ENCODE data around the gene ZNF672. TPM values are rescaled to one million over a fixed set of nuclear protein-coding genes. Genes with fewer than 3 reads are reported as not detected.
"Not testable (repeated sequence)": the region's sequence is repeated elsewhere in the genome, so short reads cannot be mapped to it uniquely, and the experiment has no call there.

ZNF672 gene
- total RNA-seq, 1 donor from 2014 or later, result 29.8 TPM

GRCh38 chr1:248825573-248825908 is 12.5 kb upstream of the ZNF672 start:
- Mint-ChIP-seq H3K36me3 (ENCODE audit: low read depth, unreplicated experiment) (peaks cover 27% of the 10 kb centered on the region), H3K27me3 (ENCODE audit: unreplicated experiment) (peaks cover 14% of the 10 kb centered on the region), H3K4me3 (ENCODE audit: unreplicated experiment) (peak overlapping the region; percentile 97), H3K27ac (ENCODE audit: unreplicated experiment) (peak overlapping the region; percentile 100), H3K9me3 (ENCODE audit: unreplicated experiment) (no peaks in the 10 kb centered on the region), H3K4me1 (ENCODE audit: unreplicated experiment) (peaks cover 32% of the 10 kb centered on the region)
- no peak for DNase-seq (ENCODE audit: low spot score)
- no peak for TF ChIP-seq CTCF (IDR thresholded peaks at IDR 0.05; ENCODE audit: unreplicated experiment)

- H3K36me3 Mint-ChIP-seq (ENCODE audit: low read depth, unreplicated experiment), result peaks cover 26% of the 10 kb centered on the region
- peak; percentile 84 for DNase-seq (ENCODE audit: low spot score)
- H3K4me3 Mint-ChIP-seq (ENCODE audit: unreplicated experiment), result peak within 1 kb of the TSS; percentile 97
- TF ChIP-seq CTCF (IDR thresholded peaks at IDR 0.05; ENCODE audit: unreplicated experiment), result no peak
- peaks cover 32% of the 10 kb centered on the region for H3K4me1 Mint-ChIP-seq (ENCODE audit: unreplicated experiment)
- no peaks in the 10 kb centered on the region for H3K9me3 Mint-ChIP-seq (ENCODE audit: unreplicated experiment)
- H3K27me3 Mint-ChIP-seq (ENCODE audit: unreplicated experiment), result peaks cover 14% of the 10 kb centered on the region
- peak within 1 kb of the TSS; percentile 100 for H3K27ac Mint-ChIP-seq (ENCODE audit: unreplicated experiment)
Observed at GRCh38 chr1:248825909-248826760, 11.9 kb upstream of the ZNF672 start, which contains the start of gene SH3BP5L. Gene SH3BP5L, minus strand, starts transcription at chr1:248825915. Its CDS starts 980 bp downstream, at chr1:248824935.

- no peak for DNase-seq (ENCODE audit: low spot score)
- no peak overlapping the region for H3K4me3 Mint-ChIP-seq (ENCODE audit: unreplicated experiment)
- peak overlapping the region; percentile 11 for H3K27ac Mint-ChIP-seq (ENCODE audit: unreplicated experiment)
- H3K27me3 Mint-ChIP-seq (ENCODE audit: unreplicated experiment), result peaks cover 11% of the 10 kb centered on the region
- H3K36me3 Mint-ChIP-seq (ENCODE audit: low read depth, unreplicated experiment), result peaks cover 19% of the 10 kb centered on the region
- TF ChIP-seq CTCF (IDR thresholded peaks at IDR 0.05; ENCODE audit: unreplicated experiment), result no peak
- H3K4me1 Mint-ChIP-seq (ENCODE audit: unreplicated experiment), result peaks cover 23% of the 10 kb centered on the region
- no peaks in the 10 kb centered on the region for H3K9me3 Mint-ChIP-seq (ENCODE audit: unreplicated experiment)
Observed at GRCh38 chr1:248828845-248829244, 9.2 kb upstream of the ZNF672 start.

GRCh38 chr1:248830718-248831017 is 7.4 kb upstream of the ZNF672 start:
- not testable (repeated sequence) for H3K4me1 Mint-ChIP-seq (ENCODE audit: unreplicated experiment); H3K9me3 Mint-ChIP-seq (ENCODE audit: unreplicated experiment); DNase-seq (ENCODE audit: low spot score); H3K27ac Mint-ChIP-seq (ENCODE audit: unreplicated experiment); H3K4me3 Mint-ChIP-seq (ENCODE audit: unreplicated experiment); H3K36me3 Mint-ChIP-seq (ENCODE audit: low read depth, unreplicated experiment); H3K27me3 Mint-ChIP-seq (ENCODE audit: unreplicated experiment)

- H3K27ac Mint-ChIP-seq (ENCODE audit: unreplicated experiment), result no peak overlapping the region
- H3K4me1 Mint-ChIP-seq (ENCODE audit: unreplicated experiment), result peaks cover 1% of the 10 kb centered on the region
- DNase-seq (ENCODE audit: low spot score), result no peak
- TF ChIP-seq CTCF (IDR thresholded peaks at IDR 0.05; ENCODE audit: unreplicated experiment), result no peak
- no peaks in the 10 kb centered on the region for H3K9me3 Mint-ChIP-seq (ENCODE audit: unreplicated experiment)
- peaks cover 1% of the 10 kb centered on the region for H3K27me3 Mint-ChIP-seq (ENCODE audit: unreplicated experiment)
- H3K4me3 Mint-ChIP-seq (ENCODE audit: unreplicated experiment), result no peak overlapping the region
- peaks cover 5% of the 10 kb centered on the region for H3K36me3 Mint-ChIP-seq (ENCODE audit: low read depth, unreplicated experiment)
Observed at GRCh38 chr1:248831842-248832241, 6.2 kb upstream of the ZNF672 start.
